A673 (cell line): ENCODE measurements around the gene ARHGAP15. TPM values are rescaled to one million over a fixed set of nuclear protein-coding genes. Genes with fewer than 3 reads are reported as not detected.

Experiments used
- BruUV-seq: library from RNA; stranded (reverse); fragments of 400-500 nt; replicated peaks from 2 replicates; lab custom pipeline; 2021; lab: Mats Ljungman, UMichigan
- CTCF ChIA-PET: fragments of 300-600 bp; sonication (Branson Sonifier 250); formaldehyde crosslinking; loops from one replicate; lab custom pipeline; 2022; ENCODE audit warnings: antibody characterized with exemption; lab: Charles Lee
- POLR2A ChIA-PET: fragments of 300-600 bp; sonication (Branson Sonifier 250); formaldehyde crosslinking; loops from one replicate; lab custom pipeline; 2022; ENCODE audit warnings: antibody characterized with exemption; ENCODE audit not compliant: low non-redundant PET; lab: Charles Lee
- DNase-seq: peaks from one replicate; pipeline ENCODE4 v3.0.0-alpha.2; 2015; ENCODE audit warnings: low spot score
- H3K27ac ChIP-seq: fragments of 200-600 bp; sonication (generic); 2 replicates; pipeline ENCODE4 v1.5.1; 2016; ENCODE audit warnings: mixed run types, low read depth, mild to moderate bottlenecking, mixed read lengths, antibody characterized with exemption, low read length; ENCODE audit not compliant: poor library complexity, severe bottlenecking
- H3K27me3 ChIP-seq: fragments of 200-600 bp; sonication (generic); replicated peaks from 2 replicates; pipeline ENCODE4 v1.6.1; 2017; ENCODE audit warnings: mixed run types, low read depth, mild to moderate bottlenecking, mixed read lengths, antibody characterized with exemption, low read length; ENCODE audit not compliant: insufficient read depth, poor library complexity
- H3K36me3 ChIP-seq: fragments of 200-600 bp; sonication (generic); 2 replicates; pipeline ENCODE4 v1.6.1; 2016; ENCODE audit warnings: mixed run types, mild to moderate bottlenecking, mixed read lengths, antibody characterized with exemption, low read length; ENCODE audit not compliant: insufficient read depth, poor library complexity, severe bottlenecking
- H3K4me1 ChIP-seq: fragments of 200-600 bp; sonication (generic); 2 replicates; pipeline ENCODE4 v1.6.1; 2017; ENCODE audit warnings: mixed run types, mild to moderate bottlenecking, mixed read lengths, antibody characterized with exemption, low read length; ENCODE audit not compliant: insufficient read depth, poor library complexity, severe bottlenecking
- H3K4me3 ChIP-seq: fragments of 200-600 bp; sonication (generic); 2 replicates; pipeline ENCODE4 v1.5.1; 2016; ENCODE audit warnings: low read depth, mixed run types, mild to moderate bottlenecking, mixed read lengths, low read length; ENCODE audit not compliant: poor library complexity, severe bottlenecking
- H3K9me3 ChIP-seq: fragments of 200-600 bp; sonication (generic); 2 replicates; pipeline ENCODE4 v1.6.1; 2016; ENCODE audit warnings: mixed run types, low read depth, mild to moderate bottlenecking, mixed read lengths, antibody characterized with exemption, low read length; ENCODE audit not compliant: poor library complexity, severe bottlenecking
- EZH2 ChIP-seq: fragments of 200-600 bp; sonication (generic); IDR thresholded peaks from 2 replicates; pipeline ENCODE4 v1.6.1; 2017; ENCODE audit warnings: borderline replicate concordance, low read depth, mild to moderate bottlenecking, mixed read lengths, antibody characterized with exemption, low read length; ENCODE audit not compliant: poor library complexity, severe bottlenecking
- intact Hi-C: fragments of 100-400 bp; cut with micrococcal nuclease; formaldehyde crosslinking; loops from one replicate; pipeline ENCODE4 v1.10.0; 2022; ENCODE audit not compliant: unreplicated experiment
- total RNA-seq: library from RNA; stranded (reverse); gene quantifications from 2 replicates; pipeline ENCODE4 v1.2.3, GENCODE V29; 2021
- TF ChIP-seq, protein P1 (sequence below): fragments of 300-800, 200-600 bp; sonication (generic); conservative IDR thresholded peaks from 2 replicates; pipeline ENCODE4 v1.5.1; 2017; ENCODE audit warnings: low read depth, mild to moderate bottlenecking, antibody characterized with exemption, low read length, moderate library complexity, mixed read lengths

Gene ARHGAP15
- total RNA-seq, 1 experiment from 2014 or later, result not detected

DNA sequence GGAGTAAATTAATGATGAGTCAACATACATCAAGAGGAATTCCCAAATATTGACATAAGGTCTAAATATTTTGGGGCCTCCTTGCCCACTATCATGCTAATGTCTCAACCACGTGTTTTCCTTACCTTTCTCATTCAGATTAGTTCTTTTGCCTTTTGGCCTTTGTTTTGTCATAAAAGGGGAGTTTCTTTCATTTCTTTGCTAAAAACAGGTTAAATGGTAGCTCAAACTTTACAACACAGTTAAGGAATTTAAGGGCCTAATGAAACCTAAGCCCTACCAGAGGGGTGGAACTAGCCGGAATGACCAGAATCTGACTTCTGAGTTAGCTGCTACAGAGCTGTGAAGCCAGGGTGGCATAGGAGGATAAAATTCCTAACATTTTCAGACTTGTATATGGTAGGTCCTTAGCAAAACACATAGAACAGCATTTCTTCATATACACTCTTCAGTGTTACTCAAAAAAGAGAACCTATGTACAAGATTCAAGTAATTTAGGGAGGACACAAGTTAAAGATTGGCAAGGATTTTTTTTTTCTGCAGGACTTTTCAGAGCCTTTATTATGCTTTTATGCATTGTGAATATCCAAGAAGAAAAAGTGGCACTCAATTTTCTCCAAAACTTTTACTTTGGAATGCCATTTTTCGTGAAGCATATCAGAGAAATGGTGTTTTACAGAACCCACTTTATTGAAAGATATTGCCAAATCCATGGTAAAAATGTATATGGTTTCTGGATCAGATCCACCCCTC is 633.1 kb downstream of the ARHGAP15 start:
- no peaks in the 10 kb centered on the region for H3K36me3 ChIP-seq
- ChIA-PET CTCF (no interaction called here), POLR2A (no interaction called here)
- no peaks in the 10 kb centered on the region for H3K9me3 ChIP-seq
- no peak overlapping the region for H3K27ac ChIP-seq
- DNase-seq, result no peak
- intact Hi-C loops, result no loop called here
- H3K4me1 ChIP-seq, result no peaks in the 10 kb centered on the region
- no TSS peak for BruUV-seq
- TF ChIP-seq EZH2, result no peak
- TF ChIP-seq, protein P1, sequence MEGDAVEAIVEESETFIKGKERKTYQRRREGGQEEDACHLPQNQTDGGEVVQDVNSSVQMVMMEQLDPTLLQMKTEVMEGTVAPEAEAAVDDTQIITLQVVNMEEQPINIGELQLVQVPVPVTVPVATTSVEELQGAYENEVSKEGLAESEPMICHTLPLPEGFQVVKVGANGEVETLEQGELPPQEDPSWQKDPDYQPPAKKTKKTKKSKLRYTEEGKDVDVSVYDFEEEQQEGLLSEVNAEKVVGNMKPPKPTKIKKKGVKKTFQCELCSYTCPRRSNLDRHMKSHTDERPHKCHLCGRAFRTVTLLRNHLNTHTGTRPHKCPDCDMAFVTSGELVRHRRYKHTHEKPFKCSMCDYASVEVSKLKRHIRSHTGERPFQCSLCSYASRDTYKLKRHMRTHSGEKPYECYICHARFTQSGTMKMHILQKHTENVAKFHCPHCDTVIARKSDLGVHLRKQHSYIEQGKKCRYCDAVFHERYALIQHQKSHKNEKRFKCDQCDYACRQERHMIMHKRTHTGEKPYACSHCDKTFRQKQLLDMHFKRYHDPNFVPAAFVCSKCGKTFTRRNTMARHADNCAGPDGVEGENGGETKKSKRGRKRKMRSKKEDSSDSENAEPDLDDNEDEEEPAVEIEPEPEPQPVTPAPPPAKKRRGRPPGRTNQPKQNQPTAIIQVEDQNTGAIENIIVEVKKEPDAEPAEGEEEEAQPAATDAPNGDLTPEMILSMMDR, result no peak
- H3K27me3 ChIP-seq, result no peaks in the 10 kb centered on the region
- H3K4me3 ChIP-seq, result no peak overlapping the region

DNA sequence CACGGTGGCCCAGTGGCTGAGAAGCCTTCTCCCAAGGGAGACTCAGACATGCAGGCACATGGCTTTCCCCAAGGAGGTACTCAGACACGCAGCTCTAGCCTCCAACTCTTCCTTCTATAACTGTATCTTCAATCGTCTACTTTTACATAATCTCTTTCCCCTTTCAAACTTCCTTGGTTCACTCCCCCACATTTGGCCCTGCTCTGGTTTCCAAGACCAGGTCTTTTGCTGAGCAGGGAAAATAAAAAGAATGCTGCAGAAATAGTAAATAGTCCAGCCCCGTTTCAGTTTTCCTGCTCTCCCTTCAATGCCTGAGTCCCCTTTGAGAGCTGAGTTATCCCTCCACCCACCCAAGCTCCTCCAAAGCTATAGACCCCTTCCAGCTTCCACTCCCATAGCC is 635.0 kb downstream of the ARHGAP15 start:
- no peaks in the 10 kb centered on the region for H3K9me3 ChIP-seq
- peak; percentile 52 for DNase-seq
- no peak overlapping the region for H3K4me3 ChIP-seq
- no TSS peak for BruUV-seq
- H3K27ac ChIP-seq, result no peak overlapping the region
- no peaks in the 10 kb centered on the region for H3K4me1 ChIP-seq
- ChIA-PET CTCF (no interaction called here), POLR2A (no interaction called here)
- H3K36me3 ChIP-seq, result no peaks in the 10 kb centered on the region
- no peak for TF ChIP-seq EZH2
- TF ChIP-seq, protein P1, result no peak
- no peaks in the 10 kb centered on the region for H3K27me3 ChIP-seq
- intact Hi-C loops, result no loop called here

DNA sequence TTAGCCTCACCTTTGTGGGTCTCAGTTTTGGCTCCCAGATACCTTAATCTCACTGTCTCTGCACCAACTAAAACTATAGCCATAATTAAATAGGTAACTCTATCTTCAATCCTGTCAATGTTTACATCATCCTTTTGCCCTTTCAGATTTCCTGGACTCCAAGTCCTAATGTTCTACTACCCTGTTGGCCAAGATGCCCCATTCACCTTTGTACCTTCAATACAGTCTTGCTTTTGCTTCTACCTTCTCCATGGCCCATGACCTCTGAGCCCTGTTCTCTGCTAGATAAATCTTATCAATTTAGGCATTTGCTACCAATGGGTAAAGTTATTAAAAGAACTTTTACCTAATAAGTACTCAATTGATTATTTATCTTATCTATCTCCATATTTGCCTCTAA is 635.5 kb downstream of the ARHGAP15 start:
- ChIA-PET CTCF (no interaction called here), POLR2A (no interaction called here)
- no peak overlapping the region for H3K4me3 ChIP-seq
- H3K27me3 ChIP-seq, result no peaks in the 10 kb centered on the region
- H3K36me3 ChIP-seq, result no peaks in the 10 kb centered on the region
- H3K4me1 ChIP-seq, result no peaks in the 10 kb centered on the region
- no peaks in the 10 kb centered on the region for H3K9me3 ChIP-seq
- BruUV-seq, result no TSS peak
- no peak for DNase-seq
- intact Hi-C loops, result no loop called here
- TF ChIP-seq EZH2, result no peak
- TF ChIP-seq, protein P1, result no peak
- H3K27ac ChIP-seq, result no peak overlapping the region
